Measurements from ENCODE around the gene NOL3. TPM values are rescaled to one million over a fixed set of nuclear protein-coding genes. Genes with fewer than 3 reads are reported as not detected.

NOL3 gene
- total and polyA plus RNA-seq, 2 of the 13 experiments (the other 11 are each of a cell fraction or from before 2014, with no cell fraction given), result 5.7 to 20.5 TPM

DNA sequence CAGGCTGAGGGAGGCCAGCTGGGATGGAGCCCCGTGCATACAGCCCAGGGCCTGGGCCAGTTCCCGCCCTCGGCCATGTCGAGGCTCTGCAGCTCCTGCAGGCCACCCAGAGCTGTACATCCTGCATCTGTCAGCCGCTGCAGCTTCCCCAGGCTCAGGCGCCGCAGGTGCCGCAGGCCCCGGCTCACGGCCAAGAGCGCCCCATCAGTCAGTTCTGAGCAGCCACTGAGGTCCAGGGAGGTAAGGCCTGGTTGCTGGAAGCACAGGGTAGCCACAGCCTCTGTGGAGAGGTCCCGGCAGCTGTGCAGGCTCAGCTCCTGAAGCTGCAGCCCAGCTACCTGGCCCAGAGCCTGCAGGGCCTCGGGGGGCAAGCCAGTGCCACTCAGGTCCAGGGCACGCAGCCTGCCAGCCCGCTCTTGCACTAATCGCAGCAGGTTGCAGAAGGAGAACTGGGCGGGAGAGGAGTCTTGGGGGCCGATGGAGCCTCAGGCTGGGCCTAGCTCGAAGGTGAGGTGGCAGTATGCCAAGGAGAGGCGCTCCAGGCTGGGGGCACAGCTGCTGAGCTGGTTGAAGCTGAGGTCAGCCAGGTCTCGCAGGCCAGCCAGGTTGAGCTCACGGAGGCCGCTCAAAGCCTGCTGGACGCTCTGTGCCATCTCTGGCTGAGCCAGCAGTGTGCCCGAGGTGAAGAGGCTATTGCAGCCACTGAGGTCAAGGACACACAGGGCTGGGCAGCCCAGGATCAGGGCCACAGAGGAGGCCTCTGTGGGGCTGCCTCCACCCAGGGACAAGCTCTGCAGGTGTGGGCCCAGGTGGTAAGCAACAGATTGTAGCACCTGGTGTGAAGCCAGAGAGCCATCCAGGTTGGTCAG, 40.0 kb downstream of the NOL3 start (continued):
- TF ChIP-seq, protein P1, sequence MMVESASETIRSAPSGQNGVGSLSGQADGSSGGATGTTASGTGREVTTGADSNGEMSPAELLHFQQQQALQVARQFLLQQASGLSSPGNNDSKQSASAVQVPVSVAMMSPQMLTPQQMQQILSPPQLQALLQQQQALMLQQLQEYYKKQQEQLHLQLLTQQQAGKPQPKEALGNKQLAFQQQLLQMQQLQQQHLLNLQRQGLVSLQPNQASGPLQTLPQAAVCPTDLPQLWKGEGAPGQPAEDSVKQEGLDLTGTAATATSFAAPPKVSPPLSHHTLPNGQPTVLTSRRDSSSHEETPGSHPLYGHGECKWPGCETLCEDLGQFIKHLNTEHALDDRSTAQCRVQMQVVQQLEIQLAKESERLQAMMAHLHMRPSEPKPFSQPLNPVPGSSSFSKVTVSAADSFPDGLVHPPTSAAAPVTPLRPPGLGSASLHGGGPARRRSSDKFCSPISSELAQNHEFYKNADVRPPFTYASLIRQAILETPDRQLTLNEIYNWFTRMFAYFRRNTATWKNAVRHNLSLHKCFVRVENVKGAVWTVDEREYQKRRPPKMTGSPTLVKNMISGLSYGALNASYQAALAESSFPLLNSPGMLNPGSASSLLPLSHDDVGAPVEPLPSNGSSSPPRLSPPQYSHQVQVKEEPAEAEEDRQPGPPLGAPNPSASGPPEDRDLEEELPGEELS (CRISPR knock-in tag; IDR thresholded peaks at IDR 0.05), result no peak
- TF ChIP-seq ZNF629 (CRISPR knock-in tag; conservative IDR thresholded peaks at IDR 0.05) (no peak), ZNF30 (CRISPR knock-in tag; IDR thresholded peaks at IDR 0.05) (no peak), ZFP62 (CRISPR knock-in tag; IDR thresholded peaks at IDR 0.05) (no peak), RBM39 (IDR thresholded peaks at IDR 0.05; ENCODE audit: low read depth, low read length, poor library complexity, severe bottlenecking) (no peak), ZFY (CRISPR knock-in tag; IDR thresholded peaks at IDR 0.05) (0 out of 2 replicates have a peak, but pooled peaks have one; percentile 25), ZKSCAN8 (CRISPR knock-in tag; IDR thresholded peaks at IDR 0.05; ENCODE audit: borderline replicate concordance) (no peak), ARNT2 (CRISPR knock-in tag; IDR thresholded peaks at IDR 0.05; ENCODE audit: low read depth) (no peak), IKZF4 (CRISPR knock-in tag; IDR thresholded peaks at IDR 0.05; ENCODE audit: borderline replicate concordance, low read depth, not compliant biosample characterization) (no peak), RNF2 (conservative IDR thresholded peaks at IDR 0.05; ENCODE audit: low read depth) (no peak), ZNF615 (CRISPR knock-in tag; IDR thresholded peaks at IDR 0.05; ENCODE audit: borderline replicate concordance) (no peak), ZNF614 (CRISPR knock-in tag; IDR thresholded peaks at IDR 0.05; ENCODE audit: borderline replicate concordance) (no peak), IRF2 (CRISPR knock-in tag; IDR thresholded peaks at IDR 0.05) (no peak), NR2F1 (CRISPR knock-in tag; IDR thresholded peaks at IDR 0.05) (peak; percentile 63 to 87; a peak in 3 of 4 replicates), ZC3H4 (CRISPR knock-in tag; IDR thresholded peaks at IDR 0.05; ENCODE audit: borderline replicate concordance) (no peak), ZNF572 (CRISPR knock-in tag; IDR thresholded peaks at IDR 0.05) (no peak; the same call in 1 of the 2 replicates), PAF1 (CRISPR knock-in tag; IDR thresholded peaks at IDR 0.05) (no peak)
- TF ChIP-seq, protein P2, sequence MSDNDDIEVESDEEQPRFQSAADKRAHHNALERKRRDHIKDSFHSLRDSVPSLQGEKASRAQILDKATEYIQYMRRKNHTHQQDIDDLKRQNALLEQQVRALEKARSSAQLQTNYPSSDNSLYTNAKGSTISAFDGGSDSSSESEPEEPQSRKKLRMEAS (IDR thresholded peaks at IDR 0.05), result peak; percentile 29; the same call in 1 of the 2 replicates
- TF ChIP-seq, protein P3, sequence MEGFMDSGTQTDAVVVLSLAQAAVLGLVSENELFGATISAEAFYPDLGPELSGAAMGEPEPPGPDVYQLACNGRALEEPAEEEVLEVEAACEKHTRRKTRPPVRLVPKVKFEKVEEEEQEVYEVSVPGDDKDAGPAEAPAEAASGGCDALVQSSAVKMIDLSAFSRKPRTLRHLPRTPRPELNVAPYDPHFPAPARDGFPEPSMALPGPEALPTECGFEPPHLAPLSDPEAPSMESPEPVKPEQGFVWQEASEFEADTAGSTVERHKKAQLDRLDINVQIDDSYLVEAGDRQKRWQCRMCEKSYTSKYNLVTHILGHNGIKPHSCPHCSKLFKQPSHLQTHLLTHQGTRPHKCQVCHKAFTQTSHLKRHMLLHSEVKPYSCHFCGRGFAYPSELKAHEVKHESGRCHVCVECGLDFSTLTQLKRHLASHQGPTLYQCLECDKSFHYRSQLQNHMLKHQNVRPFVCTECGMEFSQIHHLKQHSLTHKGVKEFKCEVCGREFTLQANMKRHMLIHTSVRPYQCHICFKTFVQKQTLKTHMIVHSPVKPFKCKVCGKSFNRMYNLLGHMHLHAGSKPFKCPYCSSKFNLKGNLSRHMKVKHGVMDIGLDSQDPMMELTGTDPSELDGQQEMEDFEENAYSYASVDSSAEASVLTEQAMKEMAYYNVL (CRISPR knock-in tag; IDR thresholded peaks at IDR 0.05; ENCODE audit: borderline replicate concordance), result no peak
- TF ChIP-seq, protein P4, sequence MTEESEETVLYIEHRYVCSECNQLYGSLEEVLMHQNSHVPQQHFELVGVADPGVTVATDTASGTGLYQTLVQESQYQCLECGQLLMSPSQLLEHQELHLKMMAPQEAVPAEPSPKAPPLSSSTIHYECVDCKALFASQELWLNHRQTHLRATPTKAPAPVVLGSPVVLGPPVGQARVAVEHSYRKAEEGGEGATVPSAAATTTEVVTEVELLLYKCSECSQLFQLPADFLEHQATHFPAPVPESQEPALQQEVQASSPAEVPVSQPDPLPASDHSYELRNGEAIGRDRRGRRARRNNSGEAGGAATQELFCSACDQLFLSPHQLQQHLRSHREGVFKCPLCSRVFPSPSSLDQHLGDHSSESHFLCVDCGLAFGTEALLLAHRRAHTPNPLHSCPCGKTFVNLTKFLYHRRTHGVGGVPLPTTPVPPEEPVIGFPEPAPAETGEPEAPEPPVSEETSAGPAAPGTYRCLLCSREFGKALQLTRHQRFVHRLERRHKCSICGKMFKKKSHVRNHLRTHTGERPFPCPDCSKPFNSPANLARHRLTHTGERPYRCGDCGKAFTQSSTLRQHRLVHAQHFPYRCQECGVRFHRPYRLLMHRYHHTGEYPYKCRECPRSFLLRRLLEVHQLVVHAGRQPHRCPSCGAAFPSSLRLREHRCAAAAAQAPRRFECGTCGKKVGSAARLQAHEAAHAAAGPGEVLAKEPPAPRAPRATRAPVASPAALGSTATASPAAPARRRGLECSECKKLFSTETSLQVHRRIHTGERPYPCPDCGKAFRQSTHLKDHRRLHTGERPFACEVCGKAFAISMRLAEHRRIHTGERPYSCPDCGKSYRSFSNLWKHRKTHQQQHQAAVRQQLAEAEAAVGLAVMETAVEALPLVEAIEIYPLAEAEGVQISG (CRISPR knock-in tag; IDR thresholded peaks at IDR 0.05), result no peak
- TF ChIP-seq, protein P5, sequence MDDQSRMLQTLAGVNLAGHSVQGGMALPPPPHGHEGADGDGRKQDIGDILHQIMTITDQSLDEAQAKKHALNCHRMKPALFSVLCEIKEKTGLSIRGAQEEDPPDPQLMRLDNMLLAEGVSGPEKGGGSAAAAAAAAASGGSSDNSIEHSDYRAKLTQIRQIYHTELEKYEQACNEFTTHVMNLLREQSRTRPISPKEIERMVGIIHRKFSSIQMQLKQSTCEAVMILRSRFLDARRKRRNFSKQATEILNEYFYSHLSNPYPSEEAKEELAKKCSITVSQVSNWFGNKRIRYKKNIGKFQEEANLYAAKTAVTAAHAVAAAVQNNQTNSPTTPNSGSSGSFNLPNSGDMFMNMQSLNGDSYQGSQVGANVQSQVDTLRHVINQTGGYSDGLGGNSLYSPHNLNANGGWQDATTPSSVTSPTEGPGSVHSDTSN (CRISPR knock-in tag; IDR thresholded peaks at IDR 0.05; ENCODE audit: borderline replicate concordance), result no peak
